Panc1 (cell line): ENCODE measurements around the gene ROBO2. TPM values are rescaled to one million over a fixed set of nuclear protein-coding genes. Genes with fewer than 3 reads are reported as not detected.

Experiments used
- ATAC-seq: fragments of 200-7000 bp; cut with Tn5 transposase; 2 replicates; pipeline ENCODE4 v1.9.1; 2020; ENCODE audit warnings: mild to moderate bottlenecking, moderate library complexity
- BruUV-seq: library from RNA; stranded (reverse); fragments of 400-500 nt; replicated peaks from 2 replicates; lab custom pipeline; 2021; lab: Mats Ljungman, UMichigan
- CTCF ChIA-PET: fragments of 300-600 bp; sonication (Branson Sonifier 250); formaldehyde crosslinking; loops from one replicate; lab custom pipeline; 2022; ENCODE audit warnings: antibody characterized with exemption; lab: Charles Lee
- POLR2A ChIA-PET: fragments of 300-600 bp; sonication (Branson Sonifier 250); formaldehyde crosslinking; loops from one replicate; lab custom pipeline; 2022; ENCODE audit warnings: antibody characterized with exemption; lab: Charles Lee
- DNase-seq: peaks from one replicate; pipeline ENCODE4 v3.0.0-alpha.2; 2010; ENCODE audit warnings: low read depth, low spot score
- H3K27ac ChIP-seq: 2 replicates; pipeline ENCODE4 v1.5.1; 2011; ENCODE audit warnings: mild to moderate bottlenecking, low read length, inconsistent platforms
- H3K27me3 ChIP-seq: fragments of 200-500 bp; sonication (Bioruptor generic); 2 replicates; pipeline ENCODE4 v1.6.0; 2014; ENCODE audit warnings: low read length, inconsistent platforms; ENCODE audit not compliant: control insufficient read depth, insufficient read depth
- H3K36me3 ChIP-seq: fragments of 200-500 bp; sonication (Bioruptor generic); 2 replicates; pipeline ENCODE4 v1.5.1; 2014; ENCODE audit warnings: inconsistent platforms, mild to moderate bottlenecking, low read length, moderate library complexity; ENCODE audit not compliant: control insufficient read depth, insufficient read depth
- H3K4me1 ChIP-seq: 2 replicates; pipeline ENCODE4 v1.5.1; 2011; ENCODE audit warnings: inconsistent platforms, mild to moderate bottlenecking, low read length, moderate library complexity; ENCODE audit not compliant: control insufficient read depth, insufficient read depth
- H3K4me3 ChIP-seq, 2 experiments: 2 replicates each; pipeline ENCODE4 v1.5.1; 2011 to 2012; ENCODE audit warnings: low read depth in 2 of 2, low read length in 2 of 2, mild to moderate bottlenecking in 2 of 2, inconsistent platforms in 1 of 2, moderate library complexity in 1 of 2
- H3K9me3 ChIP-seq: fragments of 200-500 bp; sonication (Bioruptor generic); 2 replicates; pipeline ENCODE4 v1.5.1; 2014; ENCODE audit warnings: low read depth, mild to moderate bottlenecking, inconsistent platforms, low read length, moderate library complexity; ENCODE audit not compliant: control insufficient read depth, insufficient read depth
- CTCF ChIP-seq: fragments of 450-650 bp; IDR thresholded peaks from 2 replicates; pipeline ENCODE4 v1.5.1; 2017; ENCODE audit warnings: mild to moderate bottlenecking
- POLR2AphosphoS5 ChIP-seq: IDR thresholded peaks from 2 replicates; pipeline ENCODE4 v1.6.1; 2012; ENCODE audit warnings: mild to moderate bottlenecking, low read depth, low read length, moderate library complexity
- REST ChIP-seq, 2 experiments: IDR thresholded peaks; 2 replicates each; pipeline ENCODE4 v1.6.1; 2011 to 2012; ENCODE audit warnings: low read depth in 2 of 2, control low read depth in 1 of 2, low read length in 1 of 2, mild to moderate bottlenecking in 1 of 2, moderate library complexity in 1 of 2; ENCODE audit not compliant: insufficient read depth in 1 of 2
- SIN3A ChIP-seq: IDR thresholded peaks from 2 replicates; pipeline ENCODE4 v1.6.1; 2012; ENCODE audit warnings: low read depth, mild to moderate bottlenecking, low read length, moderate library complexity, borderline replicate concordance; ENCODE audit not compliant: insufficient read depth
- TCF7L2 ChIP-seq: IDR thresholded peaks from 2 replicates; pipeline ENCODE4 v1.6.1; 2011; ENCODE audit warnings: mild to moderate bottlenecking, low read depth, low read length, inconsistent platforms
- in situ Hi-C: cut with HindIII; loops from 2 replicates; pipeline ENCODE4 v1.10.0; 2016; ENCODE audit warnings: low sequenced_read_pairs, low pct_unique_long_range_greater_than_20kb
- intact Hi-C: fragments of 100-400 bp; cut with micrococcal nuclease; formaldehyde crosslinking; loops from one replicate; pipeline ENCODE4 v1.10.0; 2022; ENCODE audit not compliant: unreplicated experiment
- total RNA-seq: library from RNA; stranded (reverse); gene quantifications from one replicate; pipeline ENCODE4 v1.2.1, GENCODE V29; 2021; ENCODE audit not compliant: unreplicated experiment

Gene ROBO2
- total RNA-seq, 1 experiment from 2014 or later: 1.3 TPM

- no peak overlapping the region for H3K27ac ChIP-seq
- TF ChIP-seq CTCF: peak; percentile 68
- no peak for TF ChIP-seq POLR2AphosphoS5
- DNase-seq: peak; percentile 35
- ATAC-seq: peak; percentile 75
- intact Hi-C loops (loop anchor here (1.0 kb wide), 1 partner anchor 216 kb away; no protein-coding TSS in a partner anchor), in situ Hi-C loops (no loop called here)
- no peak overlapping the region for H3K4me3 ChIP-seq
- ChIA-PET POLR2A (no interaction called here), CTCF (no interaction called here)
- H3K27me3 ChIP-seq: no peaks in the 10 kb centered on the region
- no TSS peak for BruUV-seq
- H3K4me1 ChIP-seq: no peaks in the 10 kb centered on the region
- no peaks in the 10 kb centered on the region for H3K9me3 ChIP-seq
- H3K36me3 ChIP-seq: no peaks in the 10 kb centered on the region
These were observed 215.3 kb downstream of the ROBO2 start for GRCh38 chr3:77254967-77255831.

GRCh38 chr3:77256584-77257503 is 216.9 kb downstream of the ROBO2 start:
- H3K4me1 ChIP-seq: no peaks in the 10 kb centered on the region
- ChIA-PET POLR2A (no interaction called here), CTCF (no interaction called here)
- H3K9me3 ChIP-seq: no peaks in the 10 kb centered on the region
- no peak overlapping the region for H3K27ac ChIP-seq
- H3K36me3 ChIP-seq: no peaks in the 10 kb centered on the region
- H3K27me3 ChIP-seq: no peaks in the 10 kb centered on the region
- H3K4me3 ChIP-seq: no peak overlapping the region
- BruUV-seq: no TSS peak
- DNase-seq (no peak), ATAC-seq (no peak)
- no peak for TF ChIP-seq TCF7L2
- no peak for TF ChIP-seq POLR2AphosphoS5
- TF ChIP-seq CTCF: no peak
- no peak for TF ChIP-seq REST (IDR thresholded peaks at IDR 0.05; ENCODE audit: insufficient read depth in 1 of 2, low read depth in 2 of 2, low read length in 1 of 2)
- TF ChIP-seq SIN3A: no peak
- in situ Hi-C loops (no loop called here), intact Hi-C loops (no loop called here)
